Measurements from ENCODE around the gene GPR35. TPM values are rescaled to one million over a fixed set of nuclear protein-coding genes. Genes with fewer than 3 reads are reported as not detected.

The GPR35 gene
- total RNA-seq, 2 donors from 2014 or later = 3.4 to 5.8 TPM

- peaks cover 25 to 30% of the 10 kb centered on the region in 2 donors for H3K4me1 ChIP-seq (ENCODE audit: control insufficient read depth in 1 of 2, low read depth in 2 of 2)
- no peak overlapping the region for H3K27ac ChIP-seq
- ATAC-seq (ENCODE audit: insufficient number of reproducible peaks, low FRiP score, low read depth) = no peak
- no peak overlapping the region for H3K4me3 ChIP-seq
- DNase-seq (ENCODE audit: low spot score) = no peak
- H3K9me3 ChIP-seq = no peaks in the 10 kb centered on the region
- H3K36me3 ChIP-seq = peaks cover 5% of the 10 kb centered on the region
- H3K27me3 ChIP-seq (replicated peaks; ENCODE audit: insufficient read depth) = no peaks in the 10 kb centered on the region
- TF ChIP-seq, protein P1, sequence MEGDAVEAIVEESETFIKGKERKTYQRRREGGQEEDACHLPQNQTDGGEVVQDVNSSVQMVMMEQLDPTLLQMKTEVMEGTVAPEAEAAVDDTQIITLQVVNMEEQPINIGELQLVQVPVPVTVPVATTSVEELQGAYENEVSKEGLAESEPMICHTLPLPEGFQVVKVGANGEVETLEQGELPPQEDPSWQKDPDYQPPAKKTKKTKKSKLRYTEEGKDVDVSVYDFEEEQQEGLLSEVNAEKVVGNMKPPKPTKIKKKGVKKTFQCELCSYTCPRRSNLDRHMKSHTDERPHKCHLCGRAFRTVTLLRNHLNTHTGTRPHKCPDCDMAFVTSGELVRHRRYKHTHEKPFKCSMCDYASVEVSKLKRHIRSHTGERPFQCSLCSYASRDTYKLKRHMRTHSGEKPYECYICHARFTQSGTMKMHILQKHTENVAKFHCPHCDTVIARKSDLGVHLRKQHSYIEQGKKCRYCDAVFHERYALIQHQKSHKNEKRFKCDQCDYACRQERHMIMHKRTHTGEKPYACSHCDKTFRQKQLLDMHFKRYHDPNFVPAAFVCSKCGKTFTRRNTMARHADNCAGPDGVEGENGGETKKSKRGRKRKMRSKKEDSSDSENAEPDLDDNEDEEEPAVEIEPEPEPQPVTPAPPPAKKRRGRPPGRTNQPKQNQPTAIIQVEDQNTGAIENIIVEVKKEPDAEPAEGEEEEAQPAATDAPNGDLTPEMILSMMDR (IDR thresholded peaks at IDR 0.05) = no peak
These were observed 42.5 kb upstream of the GPR35 start for GRCh38 chr2:240582781-240583180.

- no peaks in the 10 kb centered on the region for H3K27me3 ChIP-seq (replicated peaks; ENCODE audit: insufficient read depth)
- peaks cover 32 to 40% of the 10 kb centered on the region in 2 donors for H3K4me1 ChIP-seq (ENCODE audit: control insufficient read depth in 1 of 2, low read depth in 2 of 2)
- H3K4me3 ChIP-seq = no peak overlapping the region
- H3K9me3 ChIP-seq = no peaks in the 10 kb centered on the region
- TF ChIP-seq, protein P1 (IDR thresholded peaks at IDR 0.05) = no peak
- ATAC-seq (ENCODE audit: insufficient number of reproducible peaks, low FRiP score, low read depth) (no peak), DNase-seq (ENCODE audit: low spot score) (no peak)
- H3K36me3 ChIP-seq = no peaks in the 10 kb centered on the region
- no peak overlapping the region for H3K27ac ChIP-seq
These were observed 41.5 kb upstream of the GPR35 start for GRCh38 chr2:240583774-240584173.

DNA sequence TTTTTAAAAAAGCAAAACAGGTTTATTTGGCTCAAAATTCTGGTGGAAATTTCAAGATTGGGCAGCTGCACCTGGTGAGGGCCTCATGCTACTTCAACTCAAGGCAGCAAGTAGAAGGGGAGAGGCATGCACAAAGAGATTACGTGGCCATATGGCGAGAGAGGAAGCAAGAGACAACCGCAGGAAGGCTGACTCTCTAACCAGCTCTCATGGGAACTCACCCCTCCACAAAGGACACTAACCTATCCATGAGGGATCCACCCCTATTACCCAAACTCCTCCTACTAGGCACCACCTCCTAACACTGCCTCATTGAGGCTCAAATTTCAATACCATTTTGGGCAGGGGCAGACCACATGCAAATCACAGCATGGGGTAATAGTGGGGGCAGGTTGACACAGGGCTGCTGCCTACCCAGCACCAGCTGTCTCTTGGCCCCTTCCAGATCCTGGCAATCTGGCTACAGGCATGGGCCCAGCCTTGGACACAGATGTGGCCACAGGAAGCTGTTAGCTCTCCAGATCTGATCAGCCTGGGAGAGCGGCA is 40.7 kb upstream of the GPR35 start:
- Histone ChIP-seq H3K4me1 (ENCODE audit: control insufficient read depth in 1 of 2, low read depth in 2 of 2) (peaks cover 32 to 39% of the 10 kb centered on the region in 2 donors), H3K27me3 (replicated peaks; ENCODE audit: insufficient read depth) (no peaks in the 10 kb centered on the region), H3K36me3 (no peaks in the 10 kb centered on the region), H3K4me3 (peak overlapping the region; percentile 91), H3K27ac (no peak overlapping the region), H3K9me3 (no peaks in the 10 kb centered on the region)
- TF ChIP-seq, protein P1 (IDR thresholded peaks at IDR 0.05) = no peak
- no peak for ATAC-seq (ENCODE audit: insufficient number of reproducible peaks, low FRiP score, low read depth)
- DNase-seq (ENCODE audit: low spot score) = no peak

- Histone ChIP-seq H3K27ac (no peak overlapping the region), H3K36me3 (no peaks in the 10 kb centered on the region), H3K9me3 (no peaks in the 10 kb centered on the region), H3K4me1 (ENCODE audit: control insufficient read depth in 1 of 2, low read depth in 2 of 2) (peaks cover 27 to 34% of the 10 kb centered on the region in 2 donors), H3K27me3 (replicated peaks; ENCODE audit: insufficient read depth) (no peaks in the 10 kb centered on the region), H3K4me3 (peak overlapping the region; percentile 91)
- TF ChIP-seq, protein P1 (IDR thresholded peaks at IDR 0.05) = no peak
- ATAC-seq (ENCODE audit: insufficient number of reproducible peaks, low FRiP score, low read depth) (no peak), DNase-seq (ENCODE audit: low spot score) (no peak)
These were observed 40.2 kb upstream of the GPR35 start for GRCh38 chr2:240585101-240585500.

GRCh38 chr2:240585681-240586197 is 39.5 kb upstream of the GPR35 start:
- H3K27me3 ChIP-seq (replicated peaks; ENCODE audit: insufficient read depth) = no peaks in the 10 kb centered on the region
- peaks cover 22 to 34% of the 10 kb centered on the region in 2 donors for H3K4me1 ChIP-seq (ENCODE audit: control insufficient read depth in 1 of 2, low read depth in 2 of 2)
- TF ChIP-seq, protein P1 (IDR thresholded peaks at IDR 0.05) = no peak
- H3K9me3 ChIP-seq = no peaks in the 10 kb centered on the region
- H3K36me3 ChIP-seq = peaks cover 3% of the 10 kb centered on the region
- ATAC-seq (ENCODE audit: insufficient number of reproducible peaks, low FRiP score, low read depth) (no peak), DNase-seq (ENCODE audit: low spot score) (no peak)
- H3K27ac ChIP-seq = peak overlapping the region; percentile 88 to 95
- peak overlapping the region; percentile 91 for H3K4me3 ChIP-seq
